ENCODE data around the gene IRF2BP2. TPM values are rescaled to one million over a fixed set of nuclear protein-coding genes. Genes with fewer than 3 reads are reported as not detected.
A peak's percentile ranks its signal among the peaks of the same experiment; 100 is the strongest.

Gene IRF2BP2
- total and polyA plus RNA-seq, 2 of the 13 experiments (the other 11 are each of a cell fraction or from before 2014, with no cell fraction given), result 140 to 147 TPM

DNA sequence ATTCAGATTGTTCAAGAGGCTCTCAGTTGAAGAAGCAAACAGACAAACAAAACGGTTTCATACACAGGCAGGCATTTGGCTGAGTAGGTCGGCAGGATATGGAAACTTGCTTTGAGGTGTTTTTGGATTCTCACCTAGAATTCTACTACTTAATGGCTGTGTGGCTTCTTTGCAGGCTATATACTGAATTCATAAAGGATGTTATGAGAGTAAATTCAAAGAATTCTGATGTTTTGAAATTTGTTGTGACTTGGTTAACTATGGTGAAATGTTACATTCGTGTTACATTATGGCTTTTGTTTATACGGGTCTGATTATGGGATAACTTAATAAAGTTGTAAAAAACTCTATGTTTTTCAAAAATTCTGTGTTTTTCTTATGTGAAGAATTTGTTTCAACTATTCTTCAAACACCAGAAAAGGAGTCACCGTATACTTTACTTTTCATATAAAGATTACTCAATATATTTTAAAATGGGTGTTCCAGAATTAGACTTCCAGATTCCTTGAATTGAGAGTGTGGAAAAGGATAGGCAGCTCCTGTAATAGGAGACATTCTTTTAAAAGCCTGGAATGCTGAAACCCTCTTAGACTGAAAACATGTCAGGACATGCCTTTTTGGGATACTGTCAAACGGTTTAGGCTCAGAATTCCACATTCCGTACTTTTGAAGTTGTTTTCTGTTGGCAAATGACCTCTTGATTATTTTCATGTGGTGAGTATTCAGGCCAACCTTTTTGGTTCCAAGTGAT, 8.2 kb upstream of the IRF2BP2 start (continued):
- no peak for TF ChIP-seq NFATC3 (CRISPR knock-in tag; IDR thresholded peaks at IDR 0.05)
- TF ChIP-seq, protein P1, sequence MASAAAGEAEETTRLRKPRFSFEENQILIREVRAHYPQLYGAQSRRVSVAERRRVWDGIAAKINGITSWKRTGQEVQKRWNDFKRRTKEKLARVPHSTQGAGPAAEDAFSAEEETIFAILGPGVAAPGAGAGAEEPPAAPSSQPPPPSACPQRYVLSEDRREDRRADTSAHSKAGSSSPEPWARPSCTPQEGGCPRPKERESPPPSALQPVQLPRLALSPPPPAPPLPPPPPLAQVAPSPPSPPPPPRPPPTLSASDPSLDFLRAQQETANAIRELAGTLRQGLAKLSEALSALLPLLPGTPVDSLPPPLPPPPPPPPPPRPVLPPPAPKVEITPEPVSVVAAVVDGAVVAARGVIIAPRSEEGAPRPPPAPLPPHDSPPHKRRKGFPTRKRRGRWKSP (CRISPR knock-in tag; IDR thresholded peaks at IDR 0.05), result no peak
- TF ChIP-seq ZMYM3 (CRISPR knock-in tag; IDR thresholded peaks at IDR 0.05), result no peak
- no peak; the same call in 1 of the 2 replicates for TF ChIP-seq PHF21A (CRISPR knock-in tag; IDR thresholded peaks at IDR 0.05)
- 0 out of 2 replicates have a peak, but pooled peaks have one; percentile 9 for TF ChIP-seq HNF4A (CRISPR knock-in tag; IDR thresholded peaks at IDR 0.05)
- TF ChIP-seq, protein P2, sequence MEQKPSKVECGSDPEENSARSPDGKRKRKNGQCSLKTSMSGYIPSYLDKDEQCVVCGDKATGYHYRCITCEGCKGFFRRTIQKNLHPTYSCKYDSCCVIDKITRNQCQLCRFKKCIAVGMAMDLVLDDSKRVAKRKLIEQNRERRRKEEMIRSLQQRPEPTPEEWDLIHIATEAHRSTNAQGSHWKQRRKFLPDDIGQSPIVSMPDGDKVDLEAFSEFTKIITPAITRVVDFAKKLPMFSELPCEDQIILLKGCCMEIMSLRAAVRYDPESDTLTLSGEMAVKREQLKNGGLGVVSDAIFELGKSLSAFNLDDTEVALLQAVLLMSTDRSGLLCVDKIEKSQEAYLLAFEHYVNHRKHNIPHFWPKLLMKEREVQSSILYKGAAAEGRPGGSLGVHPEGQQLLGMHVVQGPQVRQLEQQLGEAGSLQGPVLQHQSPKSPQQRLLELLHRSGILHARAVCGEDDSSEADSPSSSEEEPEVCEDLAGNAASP (CRISPR knock-in tag; IDR thresholded peaks at IDR 0.05; ENCODE audit: borderline replicate concordance), result no peak
- TF ChIP-seq ZNF776 (CRISPR knock-in tag; IDR thresholded peaks at IDR 0.05), result no peak
- peak; percentile 87 for TF ChIP-seq TEAD3 (CRISPR knock-in tag; optimal IDR thresholded peaks at IDR 0.05; ENCODE audit: borderline replicate concordance)
- TF ChIP-seq CCAR2 (optimal IDR thresholded peaks at IDR 0.05; ENCODE audit: low read depth, low read length), result no peak
- TF ChIP-seq, protein P3, sequence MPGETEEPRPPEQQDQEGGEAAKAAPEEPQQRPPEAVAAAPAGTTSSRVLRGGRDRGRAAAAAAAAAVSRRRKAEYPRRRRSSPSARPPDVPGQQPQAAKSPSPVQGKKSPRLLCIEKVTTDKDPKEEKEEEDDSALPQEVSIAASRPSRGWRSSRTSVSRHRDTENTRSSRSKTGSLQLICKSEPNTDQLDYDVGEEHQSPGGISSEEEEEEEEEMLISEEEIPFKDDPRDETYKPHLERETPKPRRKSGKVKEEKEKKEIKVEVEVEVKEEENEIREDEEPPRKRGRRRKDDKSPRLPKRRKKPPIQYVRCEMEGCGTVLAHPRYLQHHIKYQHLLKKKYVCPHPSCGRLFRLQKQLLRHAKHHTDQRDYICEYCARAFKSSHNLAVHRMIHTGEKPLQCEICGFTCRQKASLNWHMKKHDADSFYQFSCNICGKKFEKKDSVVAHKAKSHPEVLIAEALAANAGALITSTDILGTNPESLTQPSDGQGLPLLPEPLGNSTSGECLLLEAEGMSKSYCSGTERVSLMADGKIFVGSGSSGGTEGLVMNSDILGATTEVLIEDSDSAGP (CRISPR knock-in tag; IDR thresholded peaks at IDR 0.05; ENCODE audit: borderline replicate concordance), result no peak
- TF ChIP-seq TGIF2 (CRISPR knock-in tag; IDR thresholded peaks at IDR 0.05), result no peak
- no peak for TF ChIP-seq GABPB1 (CRISPR knock-in tag; IDR thresholded peaks at IDR 0.05)
- peak; percentile 72 for TF ChIP-seq NCOA2 (CRISPR knock-in tag; IDR thresholded peaks at IDR 0.05)
- no peak for TF ChIP-seq HES4 (CRISPR knock-in tag; IDR thresholded peaks at IDR 0.05; ENCODE audit: borderline replicate concordance)
- TF ChIP-seq, protein P4, sequence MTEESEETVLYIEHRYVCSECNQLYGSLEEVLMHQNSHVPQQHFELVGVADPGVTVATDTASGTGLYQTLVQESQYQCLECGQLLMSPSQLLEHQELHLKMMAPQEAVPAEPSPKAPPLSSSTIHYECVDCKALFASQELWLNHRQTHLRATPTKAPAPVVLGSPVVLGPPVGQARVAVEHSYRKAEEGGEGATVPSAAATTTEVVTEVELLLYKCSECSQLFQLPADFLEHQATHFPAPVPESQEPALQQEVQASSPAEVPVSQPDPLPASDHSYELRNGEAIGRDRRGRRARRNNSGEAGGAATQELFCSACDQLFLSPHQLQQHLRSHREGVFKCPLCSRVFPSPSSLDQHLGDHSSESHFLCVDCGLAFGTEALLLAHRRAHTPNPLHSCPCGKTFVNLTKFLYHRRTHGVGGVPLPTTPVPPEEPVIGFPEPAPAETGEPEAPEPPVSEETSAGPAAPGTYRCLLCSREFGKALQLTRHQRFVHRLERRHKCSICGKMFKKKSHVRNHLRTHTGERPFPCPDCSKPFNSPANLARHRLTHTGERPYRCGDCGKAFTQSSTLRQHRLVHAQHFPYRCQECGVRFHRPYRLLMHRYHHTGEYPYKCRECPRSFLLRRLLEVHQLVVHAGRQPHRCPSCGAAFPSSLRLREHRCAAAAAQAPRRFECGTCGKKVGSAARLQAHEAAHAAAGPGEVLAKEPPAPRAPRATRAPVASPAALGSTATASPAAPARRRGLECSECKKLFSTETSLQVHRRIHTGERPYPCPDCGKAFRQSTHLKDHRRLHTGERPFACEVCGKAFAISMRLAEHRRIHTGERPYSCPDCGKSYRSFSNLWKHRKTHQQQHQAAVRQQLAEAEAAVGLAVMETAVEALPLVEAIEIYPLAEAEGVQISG (CRISPR knock-in tag; IDR thresholded peaks at IDR 0.05), result no peak
- TF ChIP-seq ZNF777 (CRISPR knock-in tag; IDR thresholded peaks at IDR 0.05), result no peak
- TF ChIP-seq, protein P5, sequence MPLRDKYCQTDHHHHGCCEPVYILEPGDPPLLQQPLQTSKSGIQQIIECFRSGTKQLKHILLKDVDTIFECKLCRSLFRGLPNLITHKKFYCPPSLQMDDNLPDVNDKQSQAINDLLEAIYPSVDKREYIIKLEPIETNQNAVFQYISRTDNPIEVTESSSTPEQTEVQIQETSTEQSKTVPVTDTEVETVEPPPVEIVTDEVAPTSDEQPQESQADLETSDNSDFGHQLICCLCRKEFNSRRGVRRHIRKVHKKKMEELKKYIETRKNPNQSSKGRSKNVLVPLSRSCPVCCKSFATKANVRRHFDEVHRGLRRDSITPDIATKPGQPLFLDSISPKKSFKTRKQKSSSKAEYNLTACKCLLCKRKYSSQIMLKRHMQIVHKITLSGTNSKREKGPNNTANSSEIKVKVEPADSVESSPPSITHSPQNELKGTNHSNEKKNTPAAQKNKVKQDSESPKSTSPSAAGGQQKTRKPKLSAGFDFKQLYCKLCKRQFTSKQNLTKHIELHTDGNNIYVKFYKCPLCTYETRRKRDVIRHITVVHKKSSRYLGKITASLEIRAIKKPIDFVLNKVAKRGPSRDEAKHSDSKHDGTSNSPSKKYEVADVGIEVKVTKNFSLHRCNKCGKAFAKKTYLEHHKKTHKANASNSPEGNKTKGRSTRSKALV (CRISPR knock-in tag; IDR thresholded peaks at IDR 0.05), result no peak
- TF ChIP-seq TBP (CRISPR knock-in tag; IDR thresholded peaks at IDR 0.05), result no peak
- TF ChIP-seq, protein P6, sequence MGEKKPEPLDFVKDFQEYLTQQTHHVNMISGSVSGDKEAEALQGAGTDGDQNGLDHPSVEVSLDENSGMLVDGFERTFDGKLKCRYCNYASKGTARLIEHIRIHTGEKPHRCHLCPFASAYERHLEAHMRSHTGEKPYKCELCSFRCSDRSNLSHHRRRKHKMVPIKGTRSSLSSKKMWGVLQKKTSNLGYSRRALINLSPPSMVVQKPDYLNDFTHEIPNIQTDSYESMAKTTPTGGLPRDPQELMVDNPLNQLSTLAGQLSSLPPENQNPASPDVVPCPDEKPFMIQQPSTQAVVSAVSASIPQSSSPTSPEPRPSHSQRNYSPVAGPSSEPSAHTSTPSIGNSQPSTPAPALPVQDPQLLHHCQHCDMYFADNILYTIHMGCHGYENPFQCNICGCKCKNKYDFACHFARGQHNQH (CRISPR knock-in tag; IDR thresholded peaks at IDR 0.05), result no peak
- no peak for TF ChIP-seq ZNF569 (CRISPR knock-in tag; IDR thresholded peaks at IDR 0.05; ENCODE audit: borderline replicate concordance)

Measured in HepG2 (cell line).